Neural progenitor cell (in vitro differentiated cells): ENCODE results near the gene PXDN.

ENCODE experiments used
- EZH2 ChIP-seq: fragments of 200-600 bp; sonication (generic); IDR thresholded peaks from 2 replicates; pipeline ENCODE4 v1.6.1; 2017; ENCODE audit warnings: antibody characterized with exemption, mild to moderate bottlenecking, moderate library complexity
- TF ChIP-seq, protein P1 (sequence below): fragments of 200-600 bp; sonication (generic); IDR thresholded peaks from 2 replicates; pipeline ENCODE4 v1.5.1; 2017; ENCODE audit warnings: antibody characterized with exemption, mild to moderate bottlenecking

DNA sequence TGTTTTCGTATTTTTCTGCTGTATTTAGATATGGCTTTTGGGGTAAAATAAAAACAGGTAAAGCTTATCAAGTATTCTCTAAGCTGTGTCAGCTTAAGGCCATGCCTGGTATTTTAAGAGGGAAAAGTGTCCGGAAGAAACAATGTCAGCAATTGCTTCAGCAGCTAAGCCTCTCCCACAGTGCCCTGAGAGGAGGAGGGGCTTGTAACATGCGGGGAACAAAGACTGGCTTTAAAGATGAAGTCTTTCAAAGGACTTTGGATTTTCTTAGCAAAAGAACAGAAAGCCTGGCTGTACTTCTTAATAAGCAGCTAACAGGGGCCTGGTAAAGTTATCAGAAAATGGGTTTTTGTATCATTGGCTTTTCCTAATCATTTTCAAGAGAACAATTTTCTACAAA lies 102.8 kb downstream of the PXDN start:
- TF ChIP-seq, protein P1, sequence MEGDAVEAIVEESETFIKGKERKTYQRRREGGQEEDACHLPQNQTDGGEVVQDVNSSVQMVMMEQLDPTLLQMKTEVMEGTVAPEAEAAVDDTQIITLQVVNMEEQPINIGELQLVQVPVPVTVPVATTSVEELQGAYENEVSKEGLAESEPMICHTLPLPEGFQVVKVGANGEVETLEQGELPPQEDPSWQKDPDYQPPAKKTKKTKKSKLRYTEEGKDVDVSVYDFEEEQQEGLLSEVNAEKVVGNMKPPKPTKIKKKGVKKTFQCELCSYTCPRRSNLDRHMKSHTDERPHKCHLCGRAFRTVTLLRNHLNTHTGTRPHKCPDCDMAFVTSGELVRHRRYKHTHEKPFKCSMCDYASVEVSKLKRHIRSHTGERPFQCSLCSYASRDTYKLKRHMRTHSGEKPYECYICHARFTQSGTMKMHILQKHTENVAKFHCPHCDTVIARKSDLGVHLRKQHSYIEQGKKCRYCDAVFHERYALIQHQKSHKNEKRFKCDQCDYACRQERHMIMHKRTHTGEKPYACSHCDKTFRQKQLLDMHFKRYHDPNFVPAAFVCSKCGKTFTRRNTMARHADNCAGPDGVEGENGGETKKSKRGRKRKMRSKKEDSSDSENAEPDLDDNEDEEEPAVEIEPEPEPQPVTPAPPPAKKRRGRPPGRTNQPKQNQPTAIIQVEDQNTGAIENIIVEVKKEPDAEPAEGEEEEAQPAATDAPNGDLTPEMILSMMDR = no peak
- TF ChIP-seq EZH2 = no peak
